Epidermal melanocyte (primary cell): ENCODE data around the gene PLCH2.

ENCODE experiments used
- DNase-seq: peaks from one replicate; pipeline ENCODE4 v3.0.0; 2011; ENCODE audit warnings: low spot score; ENCODE audit not compliant: insufficient read length

The PLCH2 gene

GRCh38 chr1:2526824-2527555 is 50.9 kb downstream of the PLCH2 start:
- DNase-seq: no peak

GRCh38 chr1:2527556-2527860 is 51.4 kb downstream of the PLCH2 start:
- no peak for DNase-seq

- DNase-seq: no peak
Measured at GRCh38 chr1:2528016-2528415, 51.9 kb downstream of the PLCH2 start.

- DNase-seq: peak; percentile 88
Measured at GRCh38 chr1:2528611-2528965, 52.5 kb downstream of the PLCH2 start.

GRCh38 chr1:2528966-2529783 is 53.1 kb downstream of the PLCH2 start:
- peak; percentile 58 for DNase-seq

GRCh38 chr1:2529784-2530512 is 53.9 kb downstream of the PLCH2 start, which contains the start of gene HES5:
TSS of gene HES5 (minus strand) at chr1:2530263. CDS start at chr1:2530164, 99 bp downstream.
- no peak for DNase-seq

- no peak for DNase-seq
Measured at GRCh38 chr1:2530513-2531361, 54.6 kb downstream of the PLCH2 start.

GRCh38 chr1:2532485-2533160 is 56.5 kb downstream of the PLCH2 start:
- no peak for DNase-seq

GRCh38 chr1:2533365-2533764 is 57.3 kb downstream of the PLCH2 start:
- no peak for DNase-seq

GRCh38 chr1:2534315-2534686 is 58.2 kb downstream of the PLCH2 start:
- DNase-seq: no peak

GRCh38 chr1:2534687-2535441 is 58.8 kb downstream of the PLCH2 start:
- DNase-seq: no peak

GRCh38 chr1:2535455-2535854 is 59.4 kb downstream of the PLCH2 start:
- DNase-seq: no peak

- no peak for DNase-seq
Measured at GRCh38 chr1:2535981-2536380, 59.9 kb downstream of the PLCH2 start.

- no peak for DNase-seq
Measured at GRCh38 chr1:2537784-2538115, 61.7 kb downstream of the PLCH2 start.

- DNase-seq: no peak
Measured at GRCh38 chr1:2538376-2538775, 62.3 kb downstream of the PLCH2 start.

GRCh38 chr1:2538872-2539271 is 62.8 kb downstream of the PLCH2 start:
- DNase-seq: no peak

- DNase-seq: no peak
Measured at GRCh38 chr1:2539312-2539907, 63.3 kb downstream of the PLCH2 start.

- DNase-seq: no peak
Measured at GRCh38 chr1:2540816-2541492, 64.9 kb downstream of the PLCH2 start.

- DNase-seq: no peak
Measured at GRCh38 chr1:2541619-2542245, 65.6 kb downstream of the PLCH2 start.
